ENCODE results near the gene ZNF836.
A peak's percentile ranks its signal among the peaks of the same experiment; 100 is the strongest.
"Not testable (repeated sequence)": the region's sequence is repeated elsewhere in the genome, so short reads cannot be mapped to it uniquely, and the experiment has no call there.

ZNF836 gene

GRCh38 chr19:52171321-52172169 is at the start of gene ZNF836:
TSS of gene ZNF836 (minus strand) at chr19:52171621. CDS start at chr19:52168072, 3,549 bp downstream.
- peak; percentile 88 for DNase-seq

GRCh38 chr19:52221031-52221430 is 49.6 kb upstream of the ZNF836 start:
- no peak for DNase-seq

- no peak for DNase-seq
Observed at GRCh38 chr19:52219611-52220010, 48.2 kb upstream of the ZNF836 start.

- DNase-seq, result no peak
Observed at GRCh38 chr19:52217576-52217975, 46.2 kb upstream of the ZNF836 start.

- no peak for DNase-seq
Observed at GRCh38 chr19:52216401-52216800, 45.0 kb upstream of the ZNF836 start.

GRCh38 chr19:52214241-52214640 is 42.8 kb upstream of the ZNF836 start:
- no peak for DNase-seq

GRCh38 chr19:52212572-52213255 is 41.3 kb upstream of the ZNF836 start:
- DNase-seq, result no peak

- no peak for DNase-seq
Observed at GRCh38 chr19:52211926-52212571, 40.6 kb upstream of the ZNF836 start.

- DNase-seq, result no peak
Observed at GRCh38 chr19:52211203-52211602, 39.8 kb upstream of the ZNF836 start.

GRCh38 chr19:52206481-52206880 is 35.1 kb upstream of the ZNF836 start:
- DNase-seq, result no peak

GRCh38 chr19:52200755-52201391 is 29.5 kb upstream of the ZNF836 start:
- DNase-seq, result not testable (repeated sequence)

- DNase-seq, result no peak
Observed at GRCh38 chr19:52200044-52200443, 28.6 kb upstream of the ZNF836 start.

- DNase-seq, result no peak
Observed at GRCh38 chr19:52198678-52199077, 27.3 kb upstream of the ZNF836 start.

- no peak for DNase-seq
Observed at GRCh38 chr19:52197964-52198363, 26.5 kb upstream of the ZNF836 start.

- no peak for DNase-seq
Observed at GRCh38 chr19:52196256-52196967, 25.0 kb upstream of the ZNF836 start.

GRCh38 chr19:52191951-52192350 is 20.5 kb upstream of the ZNF836 start:
- no peak for DNase-seq

GRCh38 chr19:52191389-52191788 is 20.0 kb upstream of the ZNF836 start:
- no peak for DNase-seq

GRCh38 chr19:52190487-52191293 is 19.3 kb upstream of the ZNF836 start:
- DNase-seq, result no peak

GRCh38 chr19:52189735-52190486 is 18.5 kb upstream of the ZNF836 start, which contains the start of gene PPP2R1A:
TSS of gene PPP2R1A (plus strand) at chr19:52190052. CDS start at chr19:52190097, 45 bp downstream.
- peak; percentile 97 for DNase-seq

GRCh38 chr19:52188822-52189734 is 17.7 kb upstream of the ZNF836 start:
- DNase-seq, result no peak
